A549 (cell line): ENCODE data around the gene IFITM5. TPM values are rescaled to one million over a fixed set of nuclear protein-coding genes. Genes with fewer than 3 reads are reported as not detected.
"Not testable (repeated sequence)": the region's sequence is repeated elsewhere in the genome, so short reads cannot be mapped to it uniquely, and the experiment has no call there.

Experiments
- ATAC-seq, 2 experiments: fragments of 200-7000 bp in 1 of 2; fragments of >200 bp in 1 of 2; cut with Nextera tagmentation in 1 of 2; cut with Tn5 transposase in 1 of 2; 3 replicates each; pipeline versions ENCODE4 v1.8.0 to v1.9.1; 2018 to 2020; ENCODE audit warnings: mild to moderate bottlenecking in 1 of 2, moderate library complexity in 1 of 2
- CTCF ChIA-PET: fragments of 300-600 bp; sonication (Branson Sonifier 250); formaldehyde crosslinking; extraction: SDS; loops from one replicate; lab custom pipeline; 2021; ENCODE audit warnings: antibody characterized with exemption, inconsistent platforms; lab: Yijun Ruan, JAX
- POLR2A ChIA-PET: fragments of 350-600 bp; formaldehyde crosslinking; extraction: SDS; loops from one replicate; lab custom pipeline; 2021; ENCODE audit warnings: antibody characterized with exemption, inconsistent platforms; lab: Yijun Ruan, JAX
- DNase-seq, 2 experiments: peaks; one replicate each; pipeline versions ENCODE4 v3.0.0 to v3.0.0-alpha.2; 2011 to 2016; ENCODE audit warnings: low read depth in 1 of 2, low spot score in 1 of 2
- FAIRE-seq: peaks from 2 replicates; lab custom pipeline; 2011; peaks lifted over from hg19 to GRCh38; lab: Jason Lieb, UNC
- H3K27ac ChIP-seq, 2 experiments: fragments of >200 bp; sonication (Bioruptor Twin); formaldehyde crosslinking; 3 replicates each; pipeline ENCODE4 v1.5.1; 2016 to 2017
- H3K4me1 ChIP-seq: fragments of >200 bp; sonication (Bioruptor Twin); formaldehyde crosslinking; 3 replicates; pipeline ENCODE4 v1.6.1; 2016
- H3K4me2 ChIP-seq: fragments of >200 bp; sonication (Bioruptor Twin); formaldehyde crosslinking; 3 replicates; pipeline ENCODE4 v1.6.1; 2016
- H3K4me3 ChIP-seq: fragments of >200 bp; sonication (Bioruptor Twin); formaldehyde crosslinking; 3 replicates; pipeline ENCODE4 v1.5.1; 2016
- H3K9me3 ChIP-seq: fragments of >200 bp; sonication (Bioruptor Twin); formaldehyde crosslinking; 3 replicates; pipeline ENCODE4 v1.6.1; 2016
- ATOH8 ChIP-seq: fragments of 250-450 bp; sonication (Bioruptor Pico); IDR thresholded peaks from 2 replicates; pipeline ENCODE4 v1.5.0; 2020; ENCODE audit warnings: low read depth, mild to moderate bottlenecking, moderate library complexity
- CBX8 ChIP-seq: fragments of 200-600 bp; sonication (generic); IDR thresholded peaks from 2 replicates; pipeline ENCODE4 v1.6.1; 2016
- CEBPB ChIP-seq, 2 experiments: fragments of >200 bp in 1 of 2; sonication (Bioruptor Twin) in 1 of 2; formaldehyde crosslinking in 1 of 2; IDR thresholded peaks; 2 replicates each; pipeline ENCODE4 v1.6.1; 2012 to 2016
- CHD2 ChIP-seq: fragments of 150-350 bp; IDR thresholded peaks from 2 replicates; pipeline ENCODE4 v1.6.1; 2014; ENCODE audit warnings: low read length; ENCODE audit not compliant: partially characterized antibody
- EHMT2 ChIP-seq: fragments of 200-600 bp; sonication (generic); IDR thresholded peaks from 2 replicates; pipeline ENCODE4 v1.6.1; 2016; ENCODE audit warnings: antibody characterized with exemption, low read depth, mild to moderate bottlenecking, moderate library complexity
- FOSB ChIP-seq: fragments of 250-450 bp; sonication (Bioruptor Pico); IDR thresholded peaks from 2 replicates; pipeline ENCODE4 v1.5.0; 2020; ENCODE audit warnings: mild to moderate bottlenecking, moderate library complexity
- FOXS1 ChIP-seq: fragments of 250-450 bp; sonication (Bioruptor Pico); IDR thresholded peaks from 2 replicates; pipeline ENCODE4 v1.5.0; 2020; ENCODE audit warnings: mild to moderate bottlenecking, moderate library complexity
- GATA3 ChIP-seq: IDR thresholded peaks from 2 replicates; pipeline ENCODE4 v1.6.1; 2012; ENCODE audit warnings: borderline replicate concordance
- HDAC2 ChIP-seq: fragments of 200-600 bp; sonication (generic); IDR thresholded peaks from 2 replicates; pipeline ENCODE4 v1.6.1; 2016
- HOXB13 ChIP-seq: fragments of 250-450 bp; sonication (Bioruptor Pico); IDR thresholded peaks from 2 replicates; pipeline ENCODE4 v1.5.0; 2020; ENCODE audit warnings: low read depth, mild to moderate bottlenecking, moderate library complexity
- JUNB ChIP-seq: fragments of >200 bp; sonication (Bioruptor Twin); formaldehyde crosslinking; IDR thresholded peaks from 2 replicates; pipeline ENCODE4 v1.6.1; 2016
- KDM5A ChIP-seq: fragments of 200-600 bp; sonication (generic); IDR thresholded peaks from 2 replicates; pipeline ENCODE4 v1.6.1; 2016; ENCODE audit warnings: antibody characterized with exemption, mild to moderate bottlenecking
- MYC ChIP-seq: IDR thresholded peaks from 2 replicates; pipeline ENCODE4 v1.6.1; 2012; ENCODE audit warnings: mild to moderate bottlenecking, inconsistent platforms, low read length, improper control_type of control experiment, borderline replicate concordance
- NFE2L2 ChIP-seq: fragments of 150-350 bp; conservative IDR thresholded peaks from 2 replicates; pipeline ENCODE4 v1.6.1; 2014; ENCODE audit warnings: low read length
- PHF8 ChIP-seq: fragments of 200-600 bp; sonication (generic); IDR thresholded peaks from 2 replicates; pipeline ENCODE4 v1.6.1; 2016; ENCODE audit warnings: low read depth, mild to moderate bottlenecking, antibody characterized with exemption, moderate library complexity, borderline replicate concordance
- POLR2AphosphoS2 ChIP-seq: conservative IDR thresholded peaks from 2 replicates; pipeline ENCODE4 v1.6.1; 2012; ENCODE audit warnings: low read length, improper control_type of control experiment, inconsistent platforms
- RCOR1 ChIP-seq: fragments of 150-350 bp; IDR thresholded peaks from 2 replicates; pipeline ENCODE4 v1.6.1; 2014; ENCODE audit warnings: antibody characterized with exemption, low read length, low read depth
- SREBF2 ChIP-seq: fragments of 450-650 bp; IDR thresholded peaks from 2 replicates; pipeline ENCODE4 v1.6.1; 2014; ENCODE audit warnings: mild to moderate bottlenecking, moderate library complexity
- TFCP2L1 ChIP-seq: fragments of 250-450 bp; sonication (Bioruptor Pico); IDR thresholded peaks from 2 replicates; pipeline ENCODE4 v1.5.0; 2021; ENCODE audit warnings: mild to moderate bottlenecking
- TP53 ChIP-seq: fragments of 250-450 bp; sonication (Bioruptor Pico); IDR thresholded peaks from 2 replicates; pipeline ENCODE4 v1.5.0; 2021; ENCODE audit warnings: mild to moderate bottlenecking, moderate library complexity
- USF2 ChIP-seq: fragments of 450-650 bp; IDR thresholded peaks from 2 replicates; pipeline ENCODE4 v1.6.1; 2014; ENCODE audit warnings: antibody characterized with exemption
- ZNF302 ChIP-seq: fragments of 250-450 bp; sonication (Bioruptor Pico); IDR thresholded peaks from 2 replicates; pipeline ENCODE4 v1.9.0; 2021; ENCODE audit warnings: inconsistent platforms, mild to moderate bottlenecking, moderate library complexity
- WGBS: methylation state at CpG from one replicate; pipeline ENCODE4 v1.1.6; 2017; ENCODE audit errors: missing lambda C conversion rate; 5-methylcytosine and 5-hydroxymethylcytosine counted together
- polyA plus RNA-seq, 4 experiments: library from polyadenylated mRNA; depleted of rRNA in 3 of 4; stranded (reverse); fragments of >200 nt; fragmentation: RNase III in 1 of 4; extraction: RNeasy Plus Mini Kit Qiagen cat#74134 plus additional on column Dnase treatment in 1 of 4; gene quantifications; 2 replicates in 3 of 4; 3 replicates in 1 of 4; pipeline ENCODE4 v1.2.3, GENCODE V29; 2011 to 2017
- TF ChIP-seq, protein P1 (sequence below): fragments of >200 bp; sonication (Bioruptor Twin); formaldehyde crosslinking; IDR thresholded peaks from 3 replicates; pipeline ENCODE4 v1.6.1; 2016
- TF ChIP-seq, protein P2 (sequence below): IDR thresholded peaks from 2 replicates; pipeline ENCODE4 v1.6.1; 2012
- TF ChIP-seq, protein P3 (sequence below): fragments of 250-450 bp; sonication (Bioruptor Pico); IDR thresholded peaks from 2 replicates; pipeline ENCODE4 v1.5.0; 2021; ENCODE audit warnings: mild to moderate bottlenecking, moderate library complexity, borderline replicate concordance

Gene IFITM5
- polyA plus RNA-seq, 2 of the 4 experiments (the other 2 are of a cell fraction), result not detected

DNA sequence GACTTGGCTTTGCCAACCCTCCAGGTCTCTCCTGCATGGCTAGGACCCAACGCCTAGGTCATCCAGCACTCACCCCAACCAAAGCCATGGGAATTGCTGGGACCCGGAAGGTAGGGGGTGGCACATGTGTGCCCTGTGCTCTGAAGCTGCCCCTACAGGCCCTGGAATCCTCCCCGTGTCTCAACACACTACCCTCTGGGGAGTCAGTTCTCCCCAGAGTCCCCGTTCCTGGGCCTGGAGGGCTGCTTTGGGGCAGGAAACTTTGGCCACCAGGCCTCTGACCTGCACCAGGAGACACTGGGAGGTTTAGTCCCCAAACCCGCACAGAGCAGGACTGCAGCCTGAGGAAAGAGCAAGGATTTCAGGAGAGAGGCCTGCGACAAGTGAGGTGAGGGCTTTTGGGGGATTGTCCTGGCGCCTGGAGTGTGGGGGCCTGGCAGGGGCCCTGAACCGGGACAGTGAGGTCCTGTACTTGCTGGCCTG is 14.0 kb upstream of the IFITM5 start:
- ChIA-PET CTCF (no interaction called here), POLR2A (interaction anchor here (1.0 kb wide), 1 partner anchor 42 kb away, joined by 4 read pairs; no protein-coding TSS in a partner anchor)
- 75% methylated on average over 7 of the region's 8 CpGs for WGBS
- DNase-seq (no peak), ATAC-seq (no peak), FAIRE-seq (no peak)
- no peak for TF ChIP-seq FOSB (CRISPR knock-in tag)
- TF ChIP-seq CHD2, result no peak
- TF ChIP-seq, protein P1, sequence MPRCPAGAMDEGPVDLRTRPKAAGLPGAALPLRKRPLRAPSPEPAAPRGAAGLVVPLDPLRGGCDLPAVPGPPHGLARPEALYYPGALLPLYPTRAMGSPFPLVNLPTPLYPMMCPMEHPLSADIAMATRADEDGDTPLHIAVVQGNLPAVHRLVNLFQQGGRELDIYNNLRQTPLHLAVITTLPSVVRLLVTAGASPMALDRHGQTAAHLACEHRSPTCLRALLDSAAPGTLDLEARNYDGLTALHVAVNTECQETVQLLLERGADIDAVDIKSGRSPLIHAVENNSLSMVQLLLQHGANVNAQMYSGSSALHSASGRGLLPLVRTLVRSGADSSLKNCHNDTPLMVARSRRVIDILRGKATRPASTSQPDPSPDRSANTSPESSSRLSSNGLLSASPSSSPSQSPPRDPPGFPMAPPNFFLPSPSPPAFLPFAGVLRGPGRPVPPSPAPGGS, result no peak
- no peak for TF ChIP-seq CEBPB (IDR thresholded peaks at IDR 0.05)
- no peak for TF ChIP-seq SREBF2
- no peak for TF ChIP-seq FOXS1 (CRISPR knock-in tag)
- TF ChIP-seq JUNB, result no peak
- no peak for TF ChIP-seq HOXB13 (CRISPR knock-in tag)
- TF ChIP-seq ATOH8, result no peak
- no peaks in the 10 kb centered on the region for H3K9me3 ChIP-seq
- H3K4me2 ChIP-seq, result no peak overlapping the region
- H3K27ac ChIP-seq, result peak overlapping the region in 1 of 2 experiments; percentile 43; a peak in 3 of 6 replicates
- no peak overlapping the region for H3K4me3 ChIP-seq
- peaks cover 11% of the 10 kb centered on the region; the same call in 2 of the 3 replicates for H3K4me1 ChIP-seq

GRCh38 chr11:312092-312816 is 12.9 kb upstream of the IFITM5 start:
- H3K4me3 ChIP-seq, result no peak overlapping the region
- TF ChIP-seq CHD2 (no peak), TFCP2L1 (CRISPR knock-in tag) (no peak), USF2 (no peak), PHF8 (no peak), POLR2AphosphoS2 (no peak), EHMT2 (no peak), KDM5A (no peak), MYC (no peak), HDAC2 (no peak), GATA3 (no peak), CBX8 (no peak), FOSB (CRISPR knock-in tag) (no peak), NFE2L2 (no peak), TP53 (CRISPR knock-in tag) (no peak), SREBF2 (no peak), ZNF302 (no peak), RCOR1 (no peak)
- TF ChIP-seq, protein P2, sequence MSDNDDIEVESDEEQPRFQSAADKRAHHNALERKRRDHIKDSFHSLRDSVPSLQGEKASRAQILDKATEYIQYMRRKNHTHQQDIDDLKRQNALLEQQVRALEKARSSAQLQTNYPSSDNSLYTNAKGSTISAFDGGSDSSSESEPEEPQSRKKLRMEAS, result no peak
- TF ChIP-seq, protein P3, sequence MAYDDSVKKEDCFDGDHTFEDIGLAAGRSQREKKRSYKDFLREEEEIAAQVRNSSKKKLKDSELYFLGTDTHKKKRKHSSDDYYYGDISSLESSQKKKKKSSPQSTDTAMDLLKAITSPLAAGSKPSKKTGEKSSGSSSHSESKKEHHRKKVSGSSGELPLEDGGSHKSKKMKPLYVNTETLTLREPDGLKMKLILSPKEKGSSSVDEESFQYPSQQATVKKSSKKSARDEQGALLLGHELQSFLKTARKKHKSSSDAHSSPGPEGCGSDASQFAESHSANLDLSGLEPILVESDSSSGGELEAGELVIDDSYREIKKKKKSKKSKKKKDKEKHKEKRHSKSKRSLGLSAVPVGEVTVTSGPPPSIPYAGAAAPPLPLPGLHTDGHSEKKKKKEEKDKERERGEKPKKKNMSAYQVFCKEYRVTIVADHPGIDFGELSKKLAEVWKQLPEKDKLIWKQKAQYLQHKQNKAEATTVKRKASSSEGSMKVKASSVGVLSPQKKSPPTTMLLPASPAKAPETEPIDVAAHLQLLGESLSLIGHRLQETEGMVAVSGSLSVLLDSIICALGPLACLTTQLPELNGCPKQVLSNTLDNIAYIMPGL, result no peak
- TF ChIP-seq, all 56 proteins: peak for 0
- H3K4me2 ChIP-seq, result no peak overlapping the region
- no peak for FAIRE-seq
- ATAC-seq, result no peak
- H3K27ac ChIP-seq, result peak overlapping the region in 1 of 2 experiments; percentile 48; a peak in 1 of 6 replicates
- H3K4me1 ChIP-seq, result peaks cover 18% of the 10 kb centered on the region; the same call in 2 of the 3 replicates
- CTCF ChIA-PET, result interaction anchor here (0.7 to 1.2 kb wide), 5 partner anchors 12 to 136 kb away, joined by 3 to 5 read pairs (median 3); no protein-coding TSS in a partner anchor
- DNase-seq, result no peak
- POLR2A ChIA-PET, result interaction anchor here (1.0 kb wide), 1 partner anchor 43 kb away, joined by 4 read pairs; no protein-coding TSS in a partner anchor
- WGBS, result 73% methylated on average over 11 of the region's 14 CpGs
- no peaks in the 10 kb centered on the region for H3K9me3 ChIP-seq

GRCh38 chr11:311013-311748 is 11.9 kb upstream of the IFITM5 start:
- H3K9me3 ChIP-seq, DNase-seq, POLR2A ChIA-PET, FAIRE-seq: not testable (repeated sequence)
- peaks cover 22% of the 10 kb centered on the region; the same call in 2 of the 3 replicates for H3K4me1 ChIP-seq
- peak overlapping the region; percentile 54; the same call in 2 of the 3 replicates for H3K4me2 ChIP-seq
- 19% methylated on average over 9 of the region's 71 CpGs for WGBS
- peak; percentile 60 to 70 for ATAC-seq
- CTCF ChIA-PET, result interaction anchor here (0.8 to 0.9 kb wide), 3 partner anchors 29 to 137 kb away, joined by 3 to 5 read pairs (median 4); no protein-coding TSS in a partner anchor
- H3K4me3 ChIP-seq, result peak overlapping the region; percentile 35; the same call in 2 of the 3 replicates
- H3K27ac ChIP-seq, result peak overlapping the region; percentile 60 to 72; a peak in 3 of 6 replicates
